GM13977 (cell line): ENCODE data around the gene BTBD2.

ENCODE experiments used
- DNase-seq: peaks from one replicate; pipeline ENCODE4 v3.0.0; 2012; ENCODE audit warnings: low spot score
- CTCF ChIP-seq: IDR thresholded peaks from 2 replicates; pipeline ENCODE4 v1.5.1; 2012; ENCODE audit warnings: mild to moderate bottlenecking, control low read depth; ENCODE audit not compliant: insufficient read depth; ENCODE audit errors: extremely low read depth, missing control alignments
- in situ Hi-C: fragments of 300-500 bp; cut with MboI; formaldehyde crosslinking; loops from one replicate; pipeline ENCODE4 v1.12.0; 2022; ENCODE audit warnings: low sequenced_read_pairs, low pct_unique_long_range_greater_than_20kb, mixed read lengths, inconsistent platforms; ENCODE audit not compliant: unreplicated experiment

The BTBD2 gene

GRCh38 chr19:2021453-2022140, 6.1 kb upstream of the BTBD2 start:
- DNase-seq: no peak
- in situ Hi-C loops: no loop called here
- no peak for TF ChIP-seq CTCF

- in situ Hi-C loops: no loop called here
- TF ChIP-seq CTCF: no peak
- DNase-seq: no peak
Observed at GRCh38 chr19:2018752-2019151, 3.2 kb upstream of the BTBD2 start.

- peak; percentile 92 for DNase-seq
- in situ Hi-C loops: no loop called here
- no peak for TF ChIP-seq CTCF
Observed at GRCh38 chr19:2016041-2016807, 710 bp upstream of the BTBD2 start.

GRCh38 chr19:2014731-2015607, 545 bp downstream of the BTBD2 start:
- in situ Hi-C loops: no loop called here
- no peak for TF ChIP-seq CTCF
- peak; percentile 82 for DNase-seq

GRCh38 chr19:2014131-2014571, 1.4 kb downstream of the BTBD2 start:
- DNase-seq: no peak
- in situ Hi-C loops: no loop called here
- no peak for TF ChIP-seq CTCF

GRCh38 chr19:2013683-2013961, 1.9 kb downstream of the BTBD2 start:
- no peak for TF ChIP-seq CTCF
- DNase-seq: no peak
- in situ Hi-C loops: no loop called here
